Measurements from ENCODE around the gene CLDN6. TPM values are rescaled to one million over a fixed set of nuclear protein-coding genes. Genes with fewer than 3 reads are reported as not detected.

Gene CLDN6
- polyA plus RNA-seq, 4 donors: 32.8 to 39.4 (median 35.9) TPM

DNA sequence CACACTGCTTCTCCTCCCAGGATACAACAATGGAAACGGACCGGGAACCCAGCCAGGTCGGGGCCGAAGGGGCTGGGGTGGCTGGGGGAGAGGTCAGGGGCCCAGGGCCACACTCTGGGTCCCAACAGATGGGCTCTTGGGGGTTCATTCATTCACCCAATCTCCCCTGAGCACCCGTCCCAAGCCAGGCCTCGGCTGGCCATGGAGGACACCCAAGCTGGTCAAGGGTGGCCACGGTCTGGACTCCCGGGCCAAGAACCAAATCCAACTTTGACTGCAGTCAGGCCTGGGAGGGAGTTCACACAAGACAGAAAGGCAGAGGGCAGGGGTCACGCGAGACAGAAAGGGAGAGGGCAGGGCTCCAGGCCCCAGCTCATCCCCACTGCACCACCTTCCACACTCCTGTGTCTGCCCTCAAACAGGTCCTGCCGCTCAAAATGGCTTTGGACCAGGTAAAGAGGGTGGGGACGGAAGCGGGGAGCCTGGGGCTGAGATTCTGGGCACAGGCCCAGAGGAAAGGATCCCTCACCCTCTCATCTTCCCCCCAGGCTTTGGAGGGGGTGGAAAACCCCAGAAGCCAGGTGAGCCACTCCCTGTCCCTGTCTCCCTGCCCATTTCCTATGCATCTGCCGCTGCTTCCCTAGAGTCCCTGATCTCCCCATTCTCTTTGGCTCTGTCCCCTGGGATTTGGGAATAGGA lies 25.5 kb downstream of the CLDN6 start:
- DNase-seq (ENCODE audit: low read depth in 4 of 4, low spot score in 2 of 4): no peak

DNA sequence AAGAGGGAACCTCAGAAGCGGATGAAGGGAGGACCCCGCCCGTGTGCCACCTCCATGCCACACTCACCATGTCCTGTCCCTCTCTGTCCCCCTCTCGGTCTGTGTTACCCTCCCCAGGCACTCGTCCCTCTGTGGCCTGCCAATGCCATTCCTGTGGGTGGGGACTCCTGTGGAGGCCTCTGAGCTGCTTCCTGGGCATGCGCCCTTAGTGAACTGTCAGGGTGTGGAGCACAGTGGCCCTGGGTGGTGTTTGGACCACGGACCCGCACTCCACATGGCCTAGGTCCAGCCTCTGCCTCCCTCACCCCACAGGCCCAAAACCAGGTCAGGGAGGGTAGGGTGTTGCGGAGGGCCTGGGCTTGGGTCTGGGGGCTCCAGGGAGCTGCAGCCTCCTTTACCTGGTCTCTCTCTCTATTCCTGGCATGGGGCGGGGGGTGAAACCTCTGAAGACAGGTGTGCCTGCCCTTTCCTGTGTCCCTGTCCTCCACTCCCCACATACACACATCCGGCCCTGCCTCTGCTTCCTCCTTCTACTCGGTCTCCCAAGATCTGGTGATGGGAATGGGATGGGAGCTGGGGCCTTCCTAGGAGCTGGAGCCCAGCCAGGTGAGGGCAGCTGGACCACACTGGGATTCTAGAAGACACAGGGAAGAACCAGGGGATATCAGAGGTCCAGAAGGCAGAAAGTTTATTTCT lies 26.3 kb downstream of the CLDN6 start:
- no peak for DNase-seq (ENCODE audit: low read depth in 4 of 4, low spot score in 2 of 4)

DNA sequence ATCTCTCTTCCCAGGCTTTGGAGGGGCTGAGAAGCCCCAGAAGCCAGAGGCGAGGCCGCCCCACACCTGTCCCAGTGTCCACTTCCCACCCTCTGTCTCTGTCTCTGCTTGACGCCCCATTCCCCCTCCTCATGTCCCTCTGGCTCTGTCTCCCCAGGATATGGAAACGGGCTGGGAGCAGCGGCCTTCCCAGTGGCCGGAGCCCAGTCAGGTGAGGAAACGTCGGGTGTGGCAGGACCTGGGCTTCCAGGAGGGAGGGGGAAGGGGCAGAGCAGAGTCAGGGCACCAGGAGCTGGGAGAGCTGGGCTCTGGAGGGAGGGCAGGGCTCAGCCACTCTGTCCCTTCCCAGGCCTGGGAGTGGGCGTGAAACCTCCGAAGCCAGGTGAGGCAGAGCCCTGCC lies 27.1 kb downstream of the CLDN6 start:
- DNase-seq (ENCODE audit: low read depth in 4 of 4, low spot score in 2 of 4): no peak

DNA sequence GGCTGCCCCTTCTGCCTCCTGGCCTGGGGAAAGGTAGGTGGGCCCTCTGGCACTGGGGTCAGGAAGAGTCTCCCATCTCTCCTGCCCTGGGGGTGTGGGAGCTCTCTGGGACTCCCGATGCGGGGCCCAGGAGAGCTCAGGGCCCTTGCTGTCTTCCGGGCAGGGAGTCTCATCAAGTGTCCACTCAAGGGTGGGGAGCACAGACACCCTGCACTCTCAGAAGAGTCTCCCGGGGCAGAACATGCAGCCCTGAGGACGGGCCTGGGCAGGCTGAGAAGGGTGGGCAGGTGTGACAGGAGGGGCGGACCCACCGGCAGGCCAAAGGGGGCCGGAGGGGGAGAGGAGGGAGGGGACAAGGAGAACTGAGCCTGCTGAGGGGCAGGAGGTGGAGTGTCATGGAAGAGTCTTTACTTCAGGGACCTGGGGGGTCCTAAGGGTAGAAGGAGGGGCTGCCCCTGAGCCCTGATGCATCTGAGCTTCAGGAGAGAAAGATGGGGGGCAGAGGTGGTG lies 29.3 kb downstream of the CLDN6 start:
- no peak for DNase-seq (ENCODE audit: low read depth in 4 of 4, low spot score in 2 of 4)

DNA sequence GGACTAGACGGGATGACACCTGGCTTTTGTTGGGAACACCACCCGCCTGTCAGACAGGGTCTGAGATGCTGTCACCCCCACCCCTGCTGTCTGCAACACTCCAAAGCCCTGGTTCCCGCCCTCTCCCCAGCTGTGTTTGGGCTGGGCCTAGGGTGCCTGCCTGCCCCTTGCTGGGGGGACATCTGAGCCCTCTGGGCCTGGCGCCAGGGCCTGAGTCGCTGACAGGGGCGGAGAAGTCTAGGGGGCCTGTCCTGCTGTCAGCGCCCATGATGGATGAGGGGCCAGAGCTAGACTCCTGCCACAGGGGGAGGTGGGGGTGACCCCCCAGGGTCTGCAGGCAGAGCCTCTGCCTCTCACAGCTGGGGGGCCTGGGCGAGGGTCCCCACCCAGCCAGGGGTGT lies 30.1 kb downstream of the CLDN6 start:
- DNase-seq (ENCODE audit: low read depth in 4 of 4, low spot score in 2 of 4): no peak

DNA sequence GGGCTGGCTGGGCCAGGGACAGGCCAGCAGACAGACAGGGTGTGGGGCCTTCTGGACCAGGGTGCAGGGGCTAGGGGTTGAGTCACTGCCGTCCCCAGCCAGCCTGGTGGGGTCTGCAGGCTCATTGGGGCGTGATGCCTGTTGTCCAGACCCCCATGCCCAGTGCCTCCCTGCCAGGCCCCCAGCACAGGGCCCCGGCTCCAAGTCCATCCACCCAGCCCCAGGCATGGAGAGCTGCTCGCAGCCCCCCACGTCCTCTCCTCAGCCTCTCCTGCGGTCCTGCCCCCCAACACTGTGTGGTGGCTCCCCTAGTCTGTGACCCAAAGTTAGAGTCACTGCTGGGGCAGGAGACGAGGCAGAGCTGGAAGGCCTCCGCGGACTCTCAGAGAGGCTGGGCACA lies 30.7 kb downstream of the CLDN6 start:
- no peak for DNase-seq (ENCODE audit: low read depth in 4 of 4, low spot score in 2 of 4)

DNA sequence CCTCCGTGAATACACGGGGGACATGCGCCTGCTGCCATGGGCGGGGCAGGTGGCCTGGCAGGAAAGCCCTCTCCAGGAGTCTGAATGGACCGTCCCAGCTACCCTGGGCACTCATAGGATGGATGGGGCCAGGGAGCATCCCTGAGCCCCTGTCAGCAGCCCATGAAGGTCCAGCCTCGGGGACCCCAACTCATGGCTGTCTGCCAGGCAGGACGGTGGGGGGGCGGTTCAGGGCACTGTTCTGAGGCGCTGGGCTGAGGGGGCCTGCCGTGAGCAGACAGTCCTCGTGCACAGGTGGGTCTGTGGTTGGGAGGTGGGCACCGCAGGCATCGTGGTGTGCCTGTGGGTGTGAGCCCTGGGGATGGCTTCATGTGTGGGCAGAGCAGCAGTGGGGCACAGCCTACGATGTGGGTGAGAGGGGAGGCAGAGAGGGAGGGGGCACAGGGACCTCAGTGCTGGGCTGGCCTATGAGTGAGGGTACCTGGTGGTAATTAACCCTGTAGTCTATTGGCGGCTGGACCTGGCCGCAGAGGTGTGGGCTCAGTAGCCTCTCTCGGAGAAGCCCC lies 31.3 kb downstream of the CLDN6 start:
- DNase-seq (ENCODE audit: low read depth in 4 of 4, low spot score in 2 of 4): no peak

DNA sequence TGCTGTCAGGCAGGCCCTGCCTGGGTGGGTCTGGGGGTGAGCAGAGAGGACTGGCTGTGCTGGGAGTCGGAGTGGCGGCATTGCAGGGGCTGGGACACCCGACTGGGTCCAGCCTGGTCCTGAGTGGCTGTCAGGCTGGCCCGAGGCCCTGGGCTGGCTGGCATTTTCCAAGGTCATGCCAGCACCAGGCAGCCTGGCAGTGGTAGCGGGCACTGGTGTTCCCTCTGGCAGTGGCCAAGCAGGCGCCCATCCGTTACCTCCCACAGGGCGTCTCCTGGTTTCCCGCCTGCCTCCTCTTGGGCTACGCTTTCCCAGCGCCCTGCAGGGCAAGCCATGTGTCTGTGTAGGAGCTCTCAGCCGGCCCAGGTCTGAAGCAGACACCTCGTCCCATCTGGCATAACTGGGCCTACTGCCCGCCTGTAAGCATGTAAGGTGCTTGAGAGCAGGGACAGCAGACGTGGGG lies 32.1 kb downstream of the CLDN6 start:
- DNase-seq (ENCODE audit: low read depth in 4 of 4, low spot score in 2 of 4): no peak

DNA sequence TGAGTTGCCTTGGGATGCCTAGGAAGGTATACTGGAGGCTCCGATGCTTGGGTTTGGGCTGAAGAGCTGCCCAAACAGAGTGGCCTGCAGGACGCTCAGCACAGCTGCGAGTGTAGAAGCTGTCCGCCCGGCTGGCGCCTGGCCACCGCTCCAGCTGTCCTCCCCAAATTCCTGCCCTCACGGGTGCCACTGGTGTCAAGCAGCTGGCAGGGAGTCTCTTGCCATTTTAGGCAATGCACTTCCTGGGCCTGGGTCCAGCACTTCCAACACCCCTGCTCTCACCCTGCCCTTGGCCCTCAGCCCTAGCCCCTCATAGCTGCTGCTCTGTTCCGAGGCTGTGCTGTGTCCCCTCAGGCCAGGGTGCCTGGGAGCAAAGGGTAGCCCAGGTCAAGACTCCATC lies 32.5 kb downstream of the CLDN6 start:
- no peak for DNase-seq (ENCODE audit: low read depth in 4 of 4, low spot score in 2 of 4)

DNA sequence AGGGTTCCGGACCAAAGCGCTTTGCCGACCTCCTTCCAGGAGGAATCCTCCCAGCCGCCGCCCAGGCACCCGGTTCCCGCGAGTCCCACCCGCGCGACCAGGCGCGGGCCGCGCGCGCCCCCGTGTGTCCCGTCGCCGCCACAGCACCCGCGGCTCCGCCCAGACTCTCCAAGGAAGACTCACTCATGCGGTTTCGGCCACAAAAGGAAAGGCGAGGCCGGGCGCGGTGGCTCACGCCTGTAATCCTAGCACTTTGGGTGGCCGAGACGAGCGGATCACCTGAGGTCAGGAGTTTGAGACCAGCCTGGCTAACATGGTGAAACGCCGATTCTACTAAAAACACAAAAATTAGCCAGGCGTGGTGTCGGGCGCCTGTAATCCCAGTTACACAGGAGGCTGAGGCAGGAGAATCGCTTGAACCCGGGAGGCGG lies 34.3 kb downstream of the CLDN6 start:
- DNase-seq (ENCODE audit: low read depth in 4 of 4, low spot score in 2 of 4): peak in 2 of 4 donors; percentile 65 to 73

DNA sequence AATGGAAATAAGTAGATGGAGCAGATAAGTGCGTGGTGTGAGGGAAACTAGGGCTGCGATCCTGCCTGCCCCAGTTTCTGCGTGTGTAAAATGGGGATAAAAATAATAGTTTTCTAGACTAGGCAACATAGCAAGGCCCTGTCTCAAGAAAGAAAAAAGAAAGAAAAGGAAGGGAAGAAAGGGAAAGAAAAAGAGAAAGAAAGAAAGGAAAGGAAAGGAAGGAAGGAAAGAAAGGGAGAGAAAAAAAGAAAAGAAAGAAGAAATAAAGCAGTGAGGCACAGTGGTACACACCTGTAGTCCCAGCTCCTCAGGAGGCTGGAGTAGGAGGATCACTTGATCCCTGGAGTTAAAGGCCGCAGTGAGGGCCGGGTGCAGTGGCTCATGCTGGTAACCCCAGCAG lies 35.6 kb downstream of the CLDN6 start:
- no peak for DNase-seq (ENCODE audit: low read depth in 4 of 4, low spot score in 2 of 4)

DNA sequence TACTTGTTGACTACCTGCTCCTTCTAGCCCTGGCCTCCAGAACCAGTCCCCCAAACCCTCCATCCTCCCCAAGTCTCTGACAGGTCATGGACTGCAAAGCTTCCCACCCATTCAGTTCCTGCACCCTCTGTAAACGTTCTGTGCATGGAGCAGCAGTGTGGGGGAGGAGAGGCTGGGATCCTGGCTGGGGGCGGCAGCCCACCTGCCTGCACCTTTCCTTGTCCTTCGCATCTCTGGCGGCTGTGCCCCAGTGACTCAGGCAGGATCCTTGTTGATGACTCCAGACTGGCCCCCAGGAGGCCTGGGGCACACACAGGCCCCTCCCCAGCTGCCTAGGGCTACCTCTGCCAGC lies 36.1 kb downstream of the CLDN6 start:
- no peak for DNase-seq (ENCODE audit: low read depth in 4 of 4, low spot score in 2 of 4)

DNA sequence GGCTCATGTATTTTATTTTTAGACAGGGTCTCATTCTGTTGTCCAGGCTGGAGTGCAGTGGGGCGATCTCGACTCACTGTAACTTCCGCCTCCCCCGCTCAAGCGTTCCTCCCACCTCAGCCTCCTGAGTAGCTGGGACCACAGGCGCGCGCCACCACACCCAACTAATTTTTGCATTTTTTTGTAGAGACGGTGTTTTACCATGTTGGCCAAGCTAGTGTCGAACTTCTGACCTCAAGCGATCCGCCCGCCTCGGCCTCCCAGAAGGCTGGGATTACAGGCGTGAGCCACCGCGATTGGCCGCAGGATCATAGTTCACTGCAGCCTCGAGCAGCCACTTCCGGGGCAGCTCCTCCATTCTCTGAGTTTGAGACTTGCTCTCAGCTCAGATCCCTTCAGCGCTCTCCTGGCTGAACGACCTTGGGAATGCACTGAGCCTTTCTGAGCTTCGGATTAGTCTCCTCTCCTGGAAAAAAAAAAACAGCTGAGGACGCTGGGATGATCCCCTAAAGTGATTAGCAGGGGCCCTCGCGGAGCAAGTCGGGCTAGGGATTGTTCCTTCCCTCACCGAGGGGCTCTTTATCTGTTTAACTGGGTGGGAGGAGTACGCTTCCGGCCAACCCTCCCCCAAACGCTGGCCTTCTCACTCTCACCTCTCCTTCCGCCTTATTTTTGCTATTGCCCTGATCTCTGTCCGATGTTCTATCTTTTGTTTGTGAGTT lies 36.6 kb downstream of the CLDN6 start:
- no peak for DNase-seq (ENCODE audit: low read depth in 4 of 4, low spot score in 2 of 4)

DNA sequence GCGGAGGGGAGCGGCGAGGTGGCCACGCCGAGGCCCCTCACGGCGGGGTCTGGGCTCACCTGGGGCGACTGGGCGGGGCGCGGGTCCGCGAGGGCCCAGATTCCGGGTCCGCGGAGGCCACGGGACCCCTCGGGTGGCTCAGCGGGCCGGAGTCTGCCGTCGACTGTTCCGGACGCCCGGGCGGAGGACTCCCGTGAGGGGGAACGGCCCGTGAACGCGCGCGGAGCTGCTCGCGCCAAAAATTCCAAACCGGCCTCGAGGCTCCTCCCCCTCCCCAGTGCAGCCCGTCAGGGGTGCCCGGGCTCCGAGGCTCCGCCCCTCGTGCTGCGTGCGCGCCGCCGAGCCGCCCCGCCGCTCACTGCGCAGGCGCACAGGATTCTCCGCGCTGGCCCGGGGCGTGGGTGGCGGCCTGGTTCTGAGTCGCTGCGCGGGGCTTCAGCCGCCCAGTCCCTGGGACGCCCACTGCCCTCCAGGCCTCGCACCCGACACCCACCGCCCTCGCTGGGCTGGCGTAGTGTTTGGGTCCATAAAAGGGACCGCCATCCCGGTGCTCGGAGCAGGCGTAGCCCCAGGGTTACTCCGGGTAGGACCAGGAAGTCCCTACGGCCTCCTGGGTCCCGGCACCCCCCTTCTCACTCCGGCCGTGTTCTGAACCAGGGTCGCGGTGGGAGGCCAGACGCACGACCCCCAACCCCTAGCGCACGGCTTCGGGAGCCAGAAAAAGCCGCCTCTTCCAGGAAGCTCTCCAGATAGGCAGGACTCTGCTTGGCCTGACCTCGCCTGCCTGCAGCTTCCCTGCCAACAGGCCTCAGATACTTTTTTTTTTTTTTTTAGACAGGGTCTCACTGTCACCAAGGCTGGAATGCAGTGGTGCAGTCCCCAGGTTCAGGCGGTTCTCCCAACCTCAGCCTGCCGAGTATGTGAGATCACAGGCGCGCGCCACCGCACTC lies 37.5 kb downstream of the CLDN6 start, which contains the start of gene PKMYT1:
Gene PKMYT1 (minus strand): TSS at position 220 of the 950 bp plus-strand sequence. CDS start 789 bp downstream, outside the sequence.
- DNase-seq (ENCODE audit: low read depth in 4 of 4, low spot score in 2 of 4): peak; percentile 74 to 86 (median 78)

DNA sequence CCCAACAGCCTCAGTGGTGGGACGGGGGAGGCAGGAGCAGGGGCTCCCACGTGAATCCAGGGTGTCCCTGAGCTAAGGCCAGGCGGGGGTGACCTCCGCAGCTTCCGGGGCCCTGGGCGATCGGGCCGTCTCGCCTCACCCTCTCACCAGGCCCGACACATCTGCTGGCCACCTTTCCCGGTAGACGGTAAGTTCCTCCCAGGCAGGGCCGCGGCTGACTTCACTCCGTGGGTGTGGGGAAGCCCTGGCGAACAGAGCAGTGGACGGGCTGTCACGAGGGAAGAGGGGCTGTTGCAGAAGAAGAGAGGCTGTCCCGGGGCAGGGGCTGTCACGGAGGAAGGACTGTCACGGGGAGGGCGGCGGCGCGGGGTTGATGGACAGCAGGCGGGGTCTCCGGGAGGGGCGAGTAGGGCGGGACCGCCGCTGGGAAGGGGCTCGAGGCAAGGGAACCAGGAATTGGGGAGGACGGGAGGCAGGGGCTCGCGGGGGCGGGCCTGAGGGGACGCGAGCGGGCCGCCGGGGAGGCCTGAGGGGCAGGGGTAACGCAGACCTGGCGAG lies 38.2 kb downstream of the CLDN6 start:
- DNase-seq (ENCODE audit: low read depth in 4 of 4, low spot score in 2 of 4): no peak

DNA sequence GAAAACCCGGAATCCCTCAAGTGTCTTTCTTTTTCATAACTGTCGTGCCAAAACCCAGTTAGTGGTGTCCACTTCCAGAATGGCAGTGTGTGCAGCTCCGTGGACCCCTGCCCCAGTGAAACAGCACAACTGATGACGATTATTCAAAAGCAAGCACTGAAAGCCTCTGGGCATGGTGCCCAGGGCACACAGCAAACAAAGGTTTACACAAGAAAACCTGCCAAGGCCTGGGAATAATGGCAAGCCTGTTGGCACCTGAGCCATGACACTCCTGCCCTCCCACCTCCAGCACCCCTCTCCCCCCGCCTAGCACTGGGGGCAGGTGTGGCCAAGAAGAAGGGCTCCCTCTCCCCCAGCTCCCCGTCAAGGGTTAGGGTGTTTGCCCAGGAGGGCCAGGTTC lies 40.5 kb downstream of the CLDN6 start:
- DNase-seq (ENCODE audit: low read depth in 4 of 4, low spot score in 2 of 4): no peak

DNA sequence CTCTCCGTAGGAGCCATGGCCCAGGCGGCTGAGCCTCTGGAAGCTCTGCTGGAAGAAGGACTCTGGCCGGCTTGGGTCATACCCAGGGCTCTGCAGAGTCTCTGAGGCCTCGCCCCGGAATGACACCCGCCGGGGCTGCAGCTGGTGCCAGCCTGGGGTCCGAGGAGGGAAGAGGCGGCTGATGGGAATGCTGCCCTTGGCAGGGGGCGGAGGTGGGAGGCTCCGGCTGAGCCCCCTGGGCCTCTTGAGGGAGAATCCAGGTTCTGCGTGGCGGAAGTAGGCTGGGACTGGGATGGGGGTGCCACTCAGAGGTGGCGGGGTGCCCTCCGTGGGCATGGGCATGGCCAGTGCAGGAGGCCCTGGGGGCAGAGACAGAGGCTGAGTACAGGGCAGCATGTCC lies 41.3 kb downstream of the CLDN6 start:
- DNase-seq (ENCODE audit: low read depth in 4 of 4, low spot score in 2 of 4): no peak

DNA sequence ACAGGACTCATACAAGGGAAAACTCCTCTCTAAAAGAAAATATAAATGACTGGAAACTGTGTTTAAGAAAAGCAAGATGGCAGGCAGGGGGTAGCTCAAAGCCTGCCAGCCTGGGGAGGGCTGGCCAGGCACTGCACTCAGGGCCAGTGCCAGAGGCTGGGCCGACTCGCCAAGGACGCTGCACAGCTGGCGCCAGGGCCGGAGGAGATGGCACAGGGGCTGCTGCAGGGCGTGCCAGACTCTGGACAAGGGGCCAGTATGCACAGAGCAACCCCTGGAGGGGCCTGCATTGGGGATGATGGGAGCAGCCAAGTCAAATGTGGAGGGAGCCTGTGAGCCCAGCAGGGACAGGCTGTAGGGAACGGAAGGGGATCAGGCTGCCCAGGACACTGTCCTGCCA lies 41.8 kb downstream of the CLDN6 start:
- no peak for DNase-seq (ENCODE audit: low read depth in 4 of 4, low spot score in 2 of 4)

DNA sequence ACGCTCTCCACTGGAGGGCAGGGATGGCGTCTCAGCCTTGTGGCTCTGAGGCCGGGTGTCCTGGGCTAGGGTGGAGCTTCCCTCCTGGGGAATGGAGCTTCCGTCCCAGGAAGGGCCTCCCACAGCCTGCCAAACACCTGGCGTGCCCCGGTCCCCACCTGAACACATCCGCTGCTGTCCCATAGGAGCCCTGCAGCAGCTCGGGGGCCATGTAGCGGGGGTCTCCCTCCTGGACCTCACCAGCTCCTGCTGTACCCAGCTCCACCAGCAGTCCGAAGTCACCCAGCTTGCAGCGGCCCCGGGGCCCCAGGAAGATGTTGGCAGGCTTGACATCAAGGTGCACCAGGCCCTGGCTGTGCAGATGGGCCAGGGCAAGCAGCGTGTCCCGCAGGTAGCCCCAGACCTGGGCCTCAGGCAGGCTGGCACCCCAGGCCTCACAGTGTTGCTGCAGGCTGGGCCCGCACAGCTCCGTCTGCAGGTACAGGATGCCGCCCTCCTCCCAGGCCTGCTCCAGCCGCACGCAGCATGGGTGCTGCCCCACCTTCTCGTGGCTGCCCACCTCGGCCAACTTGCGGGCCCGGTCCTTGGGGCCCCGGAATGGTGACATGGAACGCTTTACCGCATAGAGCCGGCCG lies 42.7 kb downstream of the CLDN6 start:
- DNase-seq (ENCODE audit: low read depth in 4 of 4, low spot score in 2 of 4): no peak

All from left renal cortex interstitium (tissue), 4 donors.